Duodenal mucosa (tissue), 2 donors: Measurements from ENCODE around the gene CHCHD5.

ENCODE experiments used
- H3K27ac ChIP-seq: one replicate; pipeline ENCODE4 v1.7.0; 2013; ENCODE audit warnings: low read depth, low read length
- H3K27me3 ChIP-seq, 2 donors: one replicate each; pipeline ENCODE4 v1.7.0; 2013; ENCODE audit warnings: low read length in 2 of 2, control low read depth in 1 of 2; ENCODE audit not compliant: insufficient read depth in 2 of 2, control insufficient read depth in 1 of 2
- H3K36me3 ChIP-seq, 2 donors: one replicate each; pipeline ENCODE4 v1.7.0; 2013; ENCODE audit warnings: low read length in 2 of 2, control low read depth in 1 of 2; ENCODE audit not compliant: insufficient read depth in 2 of 2, control insufficient read depth in 1 of 2
- H3K4me1 ChIP-seq, 2 donors: one replicate each; pipeline ENCODE4 v1.7.0; 2013; ENCODE audit warnings: low read length in 2 of 2, control low read depth in 1 of 2; ENCODE audit not compliant: insufficient read depth in 2 of 2, control insufficient read depth in 1 of 2
- H3K4me3 ChIP-seq, 2 donors: one replicate each; pipeline ENCODE4 v1.7.0; 2013; ENCODE audit warnings: low read length in 2 of 2, low read depth in 1 of 2
- H3K9ac ChIP-seq, 2 donors: one replicate each; pipeline ENCODE4 v1.7.0; 2013; ENCODE audit warnings: low read length in 2 of 2, low read depth in 1 of 2
- H3K9me3 ChIP-seq, 2 donors: one replicate each; pipeline ENCODE4 v1.7.0; 2013; ENCODE audit warnings: low read length in 2 of 2, control low read depth in 1 of 2; ENCODE audit not compliant: control insufficient read depth in 1 of 2

Gene CHCHD5

DNA sequence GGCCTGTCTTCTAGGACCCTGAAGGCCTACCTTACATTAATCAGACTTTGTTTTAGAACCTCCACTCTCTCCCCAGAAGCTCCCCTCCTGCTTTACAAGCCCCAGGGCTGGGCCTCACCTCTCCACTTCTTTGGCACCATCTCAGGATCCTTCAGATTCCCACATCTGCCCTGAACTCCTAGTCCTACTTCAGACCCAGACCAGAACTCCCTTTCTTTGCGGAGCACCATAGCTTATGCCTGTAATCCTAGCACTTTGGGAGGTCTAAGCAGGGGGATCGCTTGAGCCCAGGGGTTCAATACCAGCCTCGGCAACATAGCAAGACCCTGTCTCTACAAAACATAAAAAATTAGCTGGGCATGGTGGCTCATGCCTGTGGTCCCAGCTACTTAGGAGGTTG is 991 bp downstream of the CHCHD5 start:
- Histone ChIP-seq H3K4me3 (peak overlapping the region; percentile 97 to 99), H3K9ac (peak overlapping the region; percentile 91 to 95), H3K27ac (no peak overlapping the region), H3K36me3 (peaks cover 7 to 18% of the 10 kb centered on the region in 2 donors), H3K9me3 (no peaks in the 10 kb centered on the region), H3K27me3 (no peaks in the 10 kb centered on the region), H3K4me1 (peaks cover 15 to 17% of the 10 kb centered on the region in 2 donors)

DNA sequence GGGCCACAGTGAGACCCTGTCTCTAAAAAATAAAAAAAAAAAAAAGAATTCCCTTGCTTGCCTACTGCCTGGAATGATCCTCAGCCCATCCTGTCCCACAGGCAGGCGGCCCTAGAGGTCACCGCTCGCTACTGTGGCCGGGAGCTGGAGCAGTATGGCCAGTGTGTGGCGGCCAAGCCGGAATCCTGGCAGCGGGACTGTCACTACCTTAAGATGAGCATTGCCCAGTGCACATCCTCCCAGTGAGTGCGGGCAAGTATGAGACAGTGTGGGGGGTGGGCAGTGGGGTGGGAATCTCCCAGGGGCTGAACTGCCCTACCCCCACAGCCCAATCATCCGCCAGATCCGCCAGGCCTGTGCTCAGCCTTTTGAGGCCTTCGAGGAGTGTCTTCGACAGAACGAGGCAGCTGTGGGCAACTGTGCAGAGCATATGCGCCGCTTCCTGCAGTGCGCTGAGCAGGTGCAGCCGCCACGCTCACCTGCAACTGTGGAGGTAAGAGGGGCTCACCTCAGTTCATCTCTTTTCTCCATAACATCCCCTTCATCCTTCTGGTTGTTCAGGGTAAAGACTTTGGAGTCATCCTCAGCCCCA is 1.6 kb downstream of the CHCHD5 start:
- no peaks in the 10 kb centered on the region for H3K9me3 ChIP-seq
- H3K4me1 ChIP-seq: peaks cover 15 to 17% of the 10 kb centered on the region in 2 donors
- no peak overlapping the region for H3K9ac ChIP-seq
- no peaks in the 10 kb centered on the region for H3K27me3 ChIP-seq
- H3K36me3 ChIP-seq: peaks cover 7 to 18% of the 10 kb centered on the region in 2 donors
- H3K4me3 ChIP-seq: no peak overlapping the region
- no peak overlapping the region for H3K27ac ChIP-seq

- no peaks in the 10 kb centered on the region for H3K9me3 ChIP-seq
- H3K9ac ChIP-seq: no peak overlapping the region
- H3K4me1 ChIP-seq: peaks cover 10 to 12% of the 10 kb centered on the region in 2 donors
- H3K4me3 ChIP-seq: no peak overlapping the region
- no peak overlapping the region for H3K27ac ChIP-seq
- H3K27me3 ChIP-seq: no peaks in the 10 kb centered on the region
- peaks cover 7 to 18% of the 10 kb centered on the region in 2 donors for H3K36me3 ChIP-seq
These were observed 4.2 kb downstream of the CHCHD5 start for GRCh38 chr2:112588611-112589045.

GRCh38 chr2:112591413-112591812 is 7.0 kb downstream of the CHCHD5 start:
- Histone ChIP-seq H3K36me3 (peaks cover 7 to 15% of the 10 kb centered on the region in 2 donors), H3K27ac (no peak overlapping the region), H3K4me3 (no peak overlapping the region), H3K9ac (no peak overlapping the region), H3K27me3 (no peaks in the 10 kb centered on the region), H3K9me3 (no peaks in the 10 kb centered on the region), H3K4me1 (no peaks in the 10 kb centered on the region)

DNA sequence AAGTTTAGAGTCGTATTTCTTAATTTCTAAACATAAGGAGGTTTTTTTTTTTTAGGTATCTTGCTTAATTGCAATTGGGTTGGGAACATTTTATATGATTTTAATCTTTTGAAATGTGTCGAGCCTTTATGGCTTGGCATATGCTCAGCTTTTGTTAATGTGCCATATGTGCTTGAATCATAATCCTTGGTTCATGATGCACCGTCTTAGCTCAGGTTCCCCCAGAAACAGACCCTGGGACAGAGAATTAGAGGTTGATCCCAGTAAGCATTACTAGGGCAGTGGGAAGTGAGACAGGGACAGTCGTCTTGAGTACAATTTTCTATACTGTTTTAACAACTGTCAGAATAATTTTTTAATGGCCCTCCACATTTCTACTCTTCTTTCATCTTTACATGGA is 9.3 kb downstream of the CHCHD5 start:
- H3K9ac ChIP-seq: no peak overlapping the region
- H3K27ac ChIP-seq: no peak overlapping the region
- no peak overlapping the region for H3K4me3 ChIP-seq
- no peaks in the 10 kb centered on the region for H3K9me3 ChIP-seq
- no peaks in the 10 kb centered on the region for H3K4me1 ChIP-seq
- peaks cover 0 to 3% of the 10 kb centered on the region in 2 donors for H3K36me3 ChIP-seq
- H3K27me3 ChIP-seq: no peaks in the 10 kb centered on the region

- H3K27me3 ChIP-seq: no peaks in the 10 kb centered on the region
- no peaks in the 10 kb centered on the region for H3K36me3 ChIP-seq
- no peak overlapping the region for H3K4me3 ChIP-seq
- H3K27ac ChIP-seq: no peak overlapping the region
- H3K4me1 ChIP-seq: peaks cover 0 to 6% of the 10 kb centered on the region in 2 donors
- H3K9ac ChIP-seq: no peak overlapping the region
- no peaks in the 10 kb centered on the region for H3K9me3 ChIP-seq
These were observed 13.3 kb downstream of the CHCHD5 start for GRCh38 chr2:112597537-112598322.

DNA sequence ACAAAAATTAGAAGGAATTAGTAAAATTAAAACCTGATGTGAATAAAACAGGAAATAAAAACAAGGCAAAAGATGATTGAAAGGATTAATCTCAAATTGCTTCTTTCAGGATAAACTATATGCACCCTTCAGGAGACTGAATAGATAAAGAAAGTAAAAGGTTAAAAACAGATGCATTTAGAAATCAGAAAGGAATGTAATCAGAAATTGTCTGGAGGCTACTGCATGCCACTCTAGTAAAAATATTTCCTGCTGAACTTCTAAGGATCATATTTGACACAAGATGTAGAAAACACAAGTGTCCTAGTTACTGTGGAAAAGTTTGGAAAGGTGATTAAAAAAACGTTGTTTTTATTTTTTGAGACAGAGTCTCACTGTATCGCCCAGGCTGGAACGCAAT is 16.2 kb downstream of the CHCHD5 start:
- no peak overlapping the region for H3K27ac ChIP-seq
- no peaks in the 10 kb centered on the region for H3K27me3 ChIP-seq
- no peaks in the 10 kb centered on the region for H3K9me3 ChIP-seq
- H3K4me3 ChIP-seq: no peak overlapping the region
- H3K9ac ChIP-seq: no peak overlapping the region
- no peaks in the 10 kb centered on the region for H3K36me3 ChIP-seq
- H3K4me1 ChIP-seq: peaks cover 0 to 6% of the 10 kb centered on the region in 2 donors

GRCh38 chr2:112601754-112602153 is 17.3 kb downstream of the CHCHD5 start:
- H3K27ac ChIP-seq: no peak overlapping the region
- no peaks in the 10 kb centered on the region for H3K36me3 ChIP-seq
- H3K4me3 ChIP-seq: no peak overlapping the region
- H3K4me1 ChIP-seq: peaks cover 8 to 13% of the 10 kb centered on the region in 2 donors
- no peaks in the 10 kb centered on the region for H3K27me3 ChIP-seq
- H3K9me3 ChIP-seq: no peaks in the 10 kb centered on the region
- no peak overlapping the region for H3K9ac ChIP-seq

DNA sequence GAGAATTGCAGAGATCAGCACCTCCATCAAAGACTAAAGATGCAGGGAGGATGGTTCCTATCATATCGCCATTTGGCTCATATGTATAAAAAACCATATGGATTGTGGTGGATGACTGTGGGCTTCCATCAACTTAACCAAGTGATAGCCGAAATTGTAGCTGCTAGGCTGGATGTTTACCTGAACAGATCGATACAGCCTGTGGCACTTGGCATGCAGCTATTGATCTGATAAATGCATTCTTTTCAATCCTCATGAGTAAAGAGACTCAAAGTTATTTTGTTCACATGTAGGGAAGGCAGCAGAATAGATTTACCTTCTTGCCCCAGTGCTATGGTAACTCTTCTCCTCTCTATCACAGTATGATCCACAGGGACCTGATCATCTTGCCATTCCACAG is 18.5 kb downstream of the CHCHD5 start:
- no peak overlapping the region for H3K27ac ChIP-seq
- peaks cover 10 to 16% of the 10 kb centered on the region in 2 donors for H3K4me1 ChIP-seq
- H3K4me3 ChIP-seq: no peak overlapping the region
- H3K9ac ChIP-seq: no peak overlapping the region
- no peaks in the 10 kb centered on the region for H3K36me3 ChIP-seq
- no peaks in the 10 kb centered on the region for H3K27me3 ChIP-seq
- H3K9me3 ChIP-seq: no peaks in the 10 kb centered on the region

DNA sequence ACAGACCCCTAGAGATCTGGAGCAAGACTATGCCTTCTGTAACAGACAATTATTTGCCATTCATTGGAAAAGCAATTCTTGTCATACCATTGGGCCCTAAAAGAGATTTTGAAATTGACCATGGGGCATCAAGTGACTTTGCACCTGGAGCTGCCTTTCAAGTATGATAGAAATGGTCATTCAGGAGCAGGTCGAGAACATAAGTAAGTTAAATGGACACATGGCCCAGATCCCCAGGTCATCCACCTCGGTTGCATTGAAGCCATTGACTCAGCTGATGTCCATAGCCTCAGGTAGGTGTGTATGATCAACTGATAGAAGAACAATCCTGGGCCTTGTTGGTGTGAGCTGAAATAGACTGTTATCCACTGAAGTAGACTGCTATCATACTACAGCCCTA is 19.3 kb downstream of the CHCHD5 start:
- Histone ChIP-seq H3K4me3 (no peak overlapping the region), H3K9me3 (no peaks in the 10 kb centered on the region)

More for the DNA sequence above, 19.3 kb downstream of the CHCHD5 start:
- Histone ChIP-seq H3K4me1 (peaks cover 10 to 16% of the 10 kb centered on the region in 2 donors), H3K9ac (no peak overlapping the region), H3K27ac (no peak overlapping the region), H3K36me3 (no peaks in the 10 kb centered on the region), H3K27me3 (no peaks in the 10 kb centered on the region)
